ENCODE measurements around the gene PPP1R9A.

GRCh38 chr7:95317546-95317945, 410.2 kb downstream of the PPP1R9A start:
- TF ChIP-seq CTCF (IDR thresholded peaks at IDR 0.05; ENCODE audit: borderline replicate concordance, extremely low read depth, low read length, poor library complexity, severe bottlenecking): no peak
- no peak for TF ChIP-seq EZH2 (IDR thresholded peaks at IDR 0.05; ENCODE audit: borderline replicate concordance, low read depth, low read length, severe bottlenecking)
